A549 (cell line): ENCODE data around the gene FCAMR.

Source experiments
- CTCF ChIP-seq: fragments of >200 bp; sonication (Bioruptor Twin); formaldehyde crosslinking; IDR thresholded peaks from 3 replicates; pipeline ENCODE4 v1.5.1; 2016
- EP300 ChIP-seq, 2 experiments: fragments of >200 bp; sonication (Bioruptor Twin); formaldehyde crosslinking; IDR thresholded peaks; 2 replicates in 1 of 2; 3 replicates in 1 of 2; pipeline ENCODE4 v1.6.1; 2016 to 2017
- POLR2A ChIP-seq: IDR thresholded peaks from 2 replicates; pipeline ENCODE4 v1.6.1; 2012; ENCODE audit warnings: mild to moderate bottlenecking, low read length
- REST ChIP-seq: fragments of 200-600 bp; sonication (generic); IDR thresholded peaks from 2 replicates; pipeline ENCODE4 v1.6.1; 2016; ENCODE audit warnings: antibody characterized with exemption, mild to moderate bottlenecking, moderate library complexity
- SMC3 ChIP-seq: fragments of >200 bp; sonication (Bioruptor Twin); formaldehyde crosslinking; IDR thresholded peaks from 3 replicates; pipeline ENCODE4 v1.6.1; 2018; ENCODE audit warnings: inconsistent platforms

- TF ChIP-seq CTCF (no peak), EP300 (IDR thresholded peaks at IDR 0.05) (no peak), POLR2A (no peak), REST (no peak), SMC3 (no peak)
Measured at GRCh38 chr1:206940588-206940936, 29.7 kb downstream of the FCAMR start.
